K562 (cell line): ENCODE data around the gene ALS2. TPM values are rescaled to one million over a fixed set of nuclear protein-coding genes. Genes with fewer than 3 reads are reported as not detected.

Experiments used
- ATAC-seq: fragments of 200-7000 bp; cut with Tn5 transposase; 3 replicates; pipeline ENCODE4 v1.9.1; 2020; ENCODE audit warnings: moderate library complexity
- BruUV-seq: library from RNA; stranded (reverse); fragments of 400-500 nt; replicated peaks from 2 replicates; lab custom pipeline; 2021; lab: Mats Ljungman, UMichigan
- CTCF ChIA-PET: fragments of 300-600 bp; formaldehyde crosslinking; extraction: SDS; loops from one replicate; lab custom pipeline; 2021; ENCODE audit warnings: low intra/inter-chr PET ratio; lab: Yijun Ruan, JAX
- POLR2A ChIA-PET: fragments of 300-600, 350-650 bp; sonication (Branson Sonifier 250); formaldehyde crosslinking; extraction: SDS; loops from one replicate; lab custom pipeline; 2021; ENCODE audit warnings: antibody characterized with exemption, inconsistent platforms; lab: Yijun Ruan, JAX
- DNase-seq, 4 experiments: peaks; one replicate each; pipeline versions ENCODE4 v3.0.0 to v3.0.0-alpha.2; 2011 to 2018; ENCODE audit warnings: low spot score in 3 of 4, mixed read lengths in 3 of 4; ENCODE audit errors: extremely low read depth in 1 of 4
- FAIRE-seq: peaks from 2 replicates; lab custom pipeline; 2011; peaks lifted over from hg19 to GRCh38; lab: Jason Lieb, UNC
- H2AFZ ChIP-seq: 2 replicates; pipeline ENCODE4 v1.6.0; 2011; ENCODE audit warnings: low read depth, low read length, control low read depth, inconsistent platforms
- H3K27ac ChIP-seq: fragments of 200-600 bp; 3 replicates; pipeline ENCODE4 v1.8.0; 2011; ENCODE audit warnings: low read depth, mild to moderate bottlenecking, control low read depth, inconsistent platforms, low read length, moderate library complexity, mixed read lengths; ENCODE audit errors: extremely low read depth
- H3K27me3 ChIP-seq, 2 experiments: fragments of 300-600 bp in 1 of 2; 2 replicates in 1 of 2; 3 replicates in 1 of 2; pipeline versions ENCODE4 v1.6.0 to v1.8.0; 2011; ENCODE audit warnings: inconsistent platforms in 2 of 2, low read length in 2 of 2, mild to moderate bottlenecking in 1 of 2, mixed read lengths in 1 of 2, moderate library complexity in 1 of 2; ENCODE audit not compliant: control insufficient read depth in 2 of 2, insufficient read depth in 2 of 2
- H3K36me3 ChIP-seq: fragments of 300-600 bp; 3 replicates; pipeline ENCODE4 v1.8.0; 2011; ENCODE audit warnings: mild to moderate bottlenecking, low read length, inconsistent platforms; ENCODE audit not compliant: control insufficient read depth, insufficient read depth
- H3K4me1 ChIP-seq, 2 experiments: fragments of 200-600 bp in 1 of 2; replicated peaks in 1 of 2; 2 replicates in 1 of 2; 3 replicates in 1 of 2; pipeline versions ENCODE4 v1.5.1 to v1.8.0; 2011; ENCODE audit warnings: inconsistent platforms in 2 of 2, low read length in 2 of 2, mild to moderate bottlenecking in 1 of 2, mixed read lengths in 1 of 2, moderate library complexity in 1 of 2; ENCODE audit not compliant: control insufficient read depth in 2 of 2, insufficient read depth in 2 of 2
- H3K4me2 ChIP-seq: 2 replicates; pipeline ENCODE4 v1.6.1; 2011; ENCODE audit warnings: low read length, control low read depth, inconsistent platforms, mixed read lengths; ENCODE audit not compliant: insufficient read depth
- H3K4me3 ChIP-seq: fragments of 200-600 bp; sonication (generic), shearing (Covaris generic); 2 replicates; pipeline ENCODE4 v1.5.1; 2016; ENCODE audit warnings: control low read depth, inconsistent platforms
- H3K79me2 ChIP-seq: fragments of 200-600 bp; 3 replicates; pipeline ENCODE4 v1.8.0; 2011; ENCODE audit warnings: low read length, inconsistent platforms; ENCODE audit not compliant: control insufficient read depth, insufficient read depth
- H3K9ac ChIP-seq, 2 experiments: 2 replicates each; pipeline versions ENCODE4 v1.6.0 to v1.6.1; 2011; ENCODE audit warnings: low read depth in 2 of 2, low read length in 2 of 2, control low read depth in 1 of 2, inconsistent platforms in 1 of 2, mild to moderate bottlenecking in 1 of 2, mixed read lengths in 1 of 2; ENCODE audit not compliant: insufficient read depth in 1 of 2
- H3K9me1 ChIP-seq: one replicate; pipeline ENCODE4 v1.6.0; 2011; ENCODE audit warnings: inconsistent platforms, mild to moderate bottlenecking, low read length, moderate library complexity; ENCODE audit not compliant: control insufficient read depth, insufficient read depth
- H3K9me3 ChIP-seq: replicated peaks from 2 replicates; pipeline ENCODE4 v1.5.1; 2011; ENCODE audit warnings: low read depth, low read length, inconsistent platforms; ENCODE audit not compliant: control insufficient read depth, insufficient read depth
- H4K20me1 ChIP-seq: replicated peaks from 2 replicates; pipeline ENCODE4 v1.6.1; 2011; ENCODE audit warnings: low read length, inconsistent platforms, mixed read lengths; ENCODE audit not compliant: control insufficient read depth, insufficient read depth
- CBFB ChIP-seq: sonication (generic); formaldehyde crosslinking; IDR thresholded peaks from 2 replicates; pipeline ENCODE4 v1.4.0; 2020; ENCODE audit warnings: mild to moderate bottlenecking, missing genetic modification reagents
- CTBP1 ChIP-seq: fragments of 450-650 bp; IDR thresholded peaks from 2 replicates; pipeline ENCODE4 v1.6.1; 2016; ENCODE audit warnings: borderline replicate concordance
- ESRRA ChIP-seq: fragments of 450-650 bp; IDR thresholded peaks from 2 replicates; pipeline ENCODE4 v1.6.1; 2014; ENCODE audit warnings: low read depth, mild to moderate bottlenecking, moderate library complexity, borderline replicate concordance
- HNRNPH1 ChIP-seq: fragments of 200-400 bp; formaldehyde crosslinking; optimal IDR thresholded peaks from 2 replicates; pipeline ENCODE3; 2017; ENCODE audit warnings: low read depth, mild to moderate bottlenecking, low read length, moderate library complexity
- NRF1 ChIP-seq, 2 experiments: fragments of 450-650 bp; IDR thresholded peaks in 1 of 2; conservative IDR thresholded peaks in 1 of 2; 2 replicates each; pipeline ENCODE4 v1.6.1; 2014; ENCODE audit warnings: mild to moderate bottlenecking in 2 of 2
- RNF2 ChIP-seq: sonication (generic); IDR thresholded peaks from 2 replicates; pipeline ENCODE4 v1.6.1; 2016
- STAT5A ChIP-seq: IDR thresholded peaks from 2 replicates; pipeline ENCODE4 v1.6.1; 2012; ENCODE audit warnings: low read length, inconsistent platforms, borderline replicate concordance
- ZNF707 ChIP-seq: fragments of 250-450 bp; sonication (Bioruptor Pico); conservative IDR thresholded peaks from 2 replicates; pipeline ENCODE4 v1.8.0; 2022; ENCODE audit warnings: inconsistent platforms, mild to moderate bottlenecking, moderate library complexity
- WGBS: fragments of 100-300 bp; shearing (Covaris generic); methylation state at CpG from one replicate; pipeline ENCODE4 v1.1.6; 2016; ENCODE audit warnings: low coverage, mixed read lengths; ENCODE audit not compliant: insufficient coverage; ENCODE audit errors: missing lambda C conversion rate; 5-methylcytosine and 5-hydroxymethylcytosine counted together
- in situ Hi-C: fragments of 300-500 bp; cut with MboI; formaldehyde crosslinking; loops from 4 replicates; pipeline ENCODE4 v1.15.0; 2018; ENCODE audit warnings: inconsistent platforms, mixed read lengths
- intact Hi-C: fragments of 100-400 bp; cut with micrococcal nuclease; formaldehyde crosslinking; loops from 2 replicates; pipeline ENCODE4 v1.14.2; 2022
- polyA plus RNA-seq, 8 experiments: library from polyadenylated mRNA; depleted of rRNA in 4 of 8; stranded (reverse) in 5 of 8; unstranded in 3 of 8; fragments of >200 nt; fragmentation: Nextera tagmentation in 2 of 8; fragmentation: Illumina TruSeq in 1 of 8; extraction: Ambion mirVana in 2 of 8; extraction: Trizol in 1 of 8; gene quantifications; 2 replicates each; pipeline versions ENCODE4 v1.2.1 to v1.2.3, GENCODE V29; 2011 to 2014; ENCODE audit warnings: inconsistent platforms in 1 of 8, missing spikeins in 1 of 8
- total RNA-seq, 7 experiments: library from RNA; depleted of rRNA in 6 of 7; stranded (reverse); fragments of >200 nt in 6 of 7; fragmentation: Illumina TruSeq in 2 of 7; extraction: Trizol in 2 of 7; gene quantifications; 2 replicates each; pipeline versions ENCODE4 v1.2.1 to v1.2.3, GENCODE V29; 2011 to 2021; ENCODE audit warnings: low replicate concordance in 1 of 7

The ALS2 gene
- total and polyA plus RNA-seq, 9 of the 15 experiments (the other 6 are each of a cell fraction or from before 2014, with no cell fraction given) = 5.2 to 17.7 (median 11.6) TPM

GRCh38 chr2:201769666-201770373 is 10.9 kb downstream of the ALS2 start:
- in situ Hi-C loops (no loop called here), intact Hi-C loops (no loop called here)
- Histone ChIP-seq H2AFZ (no peak overlapping the region), H3K9me3 (no peaks in the 10 kb centered on the region), H3K4me2 (no peak overlapping the region), H3K27ac (no peak overlapping the region), H3K79me2 (no peaks in the 10 kb centered on the region; the same call in 2 of the 3 replicates), H3K4me3 (no peak overlapping the region), H4K20me1 (no peaks in the 10 kb centered on the region), H3K9me1 (no peaks in the 10 kb centered on the region), H3K27me3 (no peaks in the 10 kb centered on the region), H3K4me1 (no peaks in the 10 kb centered on the region), H3K36me3 (peaks cover 8% of the 10 kb centered on the region; the same call in 2 of the 3 replicates), H3K9ac (no peak overlapping the region)
- POLR2A ChIA-PET = no interaction called here
- 68% methylated on average over 4 of the region's 4 CpGs for WGBS
- no peak for ATAC-seq
- TF ChIP-seq HNRNPH1 = no peak
- CTCF ChIA-PET = no interaction called here
- no peak for FAIRE-seq
- DNase-seq = no peak
- no TSS peak for BruUV-seq

- no TSS peak for BruUV-seq
- TF ChIP-seq STAT5A (no peak), NRF1 (conservative IDR thresholded peaks at IDR 0.05 in 1 of 2, IDR thresholded peaks at IDR 0.05 in 1 of 2) (no peak), CTBP1 (no peak), RNF2 (no peak), CBFB (CRISPR knock-in tag) (no peak), ESRRA (no peak), ZNF707 (CRISPR knock-in tag) (no peak)
- no peaks in the 10 kb centered on the region for H3K4me1 ChIP-seq
- FAIRE-seq (no peak), ATAC-seq (no peak), DNase-seq (no peak)
- H3K9me3 ChIP-seq = no peaks in the 10 kb centered on the region
- no peaks in the 10 kb centered on the region for H3K9me1 ChIP-seq
- no peaks in the 10 kb centered on the region for H3K27me3 ChIP-seq
- H4K20me1 ChIP-seq = no peaks in the 10 kb centered on the region
- H2AFZ ChIP-seq = no peak overlapping the region
- WGBS = 92% methylated on average over 1 of the region's 1 CpG
- CTCF ChIA-PET = no interaction called here
- intact Hi-C loops = no loop called here
- no peak overlapping the region for H3K9ac ChIP-seq
- no peak overlapping the region for H3K27ac ChIP-seq
- no peaks in the 10 kb centered on the region for H3K79me2 ChIP-seq
- H3K4me3 ChIP-seq = no peak overlapping the region
- in situ Hi-C loops = no loop called here
- H3K4me2 ChIP-seq = no peak overlapping the region
- POLR2A ChIA-PET = interaction anchor here (0.6 kb wide), 1 partner anchor 12 kb away, joined by 3 read pairs; the partner anchor contains the start of gene ALS2
- H3K36me3 ChIP-seq = peaks cover 8% of the 10 kb centered on the region; the same call in 2 of the 3 replicates
Measured at GRCh38 chr2:201768918-201769317, 11.8 kb downstream of the ALS2 start.
